ENCODE measurements around the gene PARD3.

GRCh38 chr10:34543716-34544115 lies 271.4 kb downstream of the PARD3 start:
- TF ChIP-seq CTCF (IDR thresholded peaks at IDR 0.05): no peak
- no peak for TF ChIP-seq POLR2A (IDR thresholded peaks at IDR 0.05)
